T-cell (primary cell): ENCODE results near the gene MAFB. TPM values are rescaled to one million over a fixed set of nuclear protein-coding genes. Genes with fewer than 3 reads are reported as not detected.

Experiments
- ATAC-seq, 4 experiments: fragments of 200-7000 bp in 3 of 4; fragments of 150-1000 bp in 1 of 4; cut with Tn5 transposase; replicated peaks in 1 of 4; 1 replicate in 3 of 4; 2 replicates in 1 of 4; pipeline ENCODE4 v1.10.0; 2021; ENCODE audit warnings: moderate library complexity in 3 of 4, mild to moderate bottlenecking in 2 of 4, moderate number of reproducible peaks in 1 of 4
- CTCF ChIA-PET, 2 donors: fragments of 300-600 bp; sonication (Branson Sonifier 250); formaldehyde crosslinking; loops; one replicate each; lab custom pipeline; 2022; ENCODE audit warnings: antibody characterized with exemption in 2 of 2; lab: Charles Lee
- POLR2A ChIA-PET, 2 donors: fragments of 300-600 bp; sonication (Branson Sonifier 250); formaldehyde crosslinking; loops; one replicate each; lab custom pipeline; 2022; ENCODE audit warnings: antibody characterized with exemption in 2 of 2; lab: Charles Lee
- DNase-seq, 35 experiments: peaks; one replicate each; pipeline versions ENCODE4 v3.0.0 to v3.0.0-alpha.2; 2013 to 2023
- H3K27ac ChIP-seq: one replicate; pipeline ENCODE4 v1.5.1; 2013; ENCODE audit warnings: low read length
- H3K27me3 ChIP-seq, 2 experiments: replicated peaks in 1 of 2; 1 replicate in 1 of 2; 2 replicates in 1 of 2; pipeline versions ENCODE4 v1.6.1 to v1.7.0; 2013; ENCODE audit warnings: low read length in 1 of 2, mixed read lengths in 1 of 2; ENCODE audit not compliant: control insufficient read depth in 2 of 2, insufficient read depth in 2 of 2; ENCODE audit errors: extremely low read depth in 1 of 2
- H3K36me3 ChIP-seq, 2 donors: 1 replicate in 1 of 2; 2 replicates in 1 of 2; pipeline versions ENCODE4 v1.6.1 to v1.7.0; 2013; ENCODE audit warnings: low read length in 1 of 2; ENCODE audit not compliant: control insufficient read depth in 2 of 2, insufficient read depth in 1 of 2; ENCODE audit errors: extremely low read depth in 1 of 2
- H3K4me1 ChIP-seq, 2 experiments: 1 replicate in 1 of 2; 2 replicates in 1 of 2; pipeline versions ENCODE4 v1.6.1 to v1.7.0; 2013; ENCODE audit warnings: low read length in 2 of 2, mixed read lengths in 1 of 2; ENCODE audit not compliant: insufficient read depth in 2 of 2, control insufficient read depth in 1 of 2; ENCODE audit errors: extremely low read depth in 1 of 2
- H3K4me3 ChIP-seq, 2 donors: 1 replicate in 1 of 2; 2 replicates in 1 of 2; pipeline versions ENCODE4 v1.5.1 to v1.7.0; 2013; ENCODE audit warnings: mild to moderate bottlenecking in 2 of 2, low read length in 1 of 2, moderate library complexity in 1 of 2; ENCODE audit not compliant: control insufficient read depth in 1 of 2; ENCODE audit errors: extremely low read depth in 1 of 2
- H3K9me3 ChIP-seq: 2 replicates; pipeline ENCODE4 v1.7.0; 2013
- H3K27ac Mint-ChIP-seq, 2 donors: one replicate each; pipeline ENCODE4 v1.8.0; 2020 to 2021; ENCODE audit warnings: mild to moderate bottlenecking in 2 of 2, mixed read lengths in 2 of 2
- H3K27me3 Mint-ChIP-seq, 2 donors: one replicate each; pipeline ENCODE4 v1.8.0; 2021 to 2022; ENCODE audit warnings: mixed read lengths in 2 of 2
- H3K36me3 Mint-ChIP-seq: one replicate; pipeline ENCODE4 v1.8.0; 2021; ENCODE audit warnings: mixed read lengths
- H3K4me1 Mint-ChIP-seq, 3 donors: one replicate each; pipeline ENCODE4 v1.8.0; 2020 to 2022; ENCODE audit warnings: mixed read lengths in 3 of 3, mild to moderate bottlenecking in 1 of 3
- H3K4me3 Mint-ChIP-seq, 3 donors: one replicate each; pipeline ENCODE4 v1.8.0; 2020 to 2022; ENCODE audit warnings: mild to moderate bottlenecking in 3 of 3, mixed read lengths in 3 of 3, moderate library complexity in 3 of 3
- H3K9me3 Mint-ChIP-seq, 3 donors: one replicate each; pipeline ENCODE4 v1.8.0; 2020 to 2022; ENCODE audit warnings: mixed read lengths in 3 of 3
- WGBS: methylation state at CpG from one replicate; pipeline ENCODE4 v1.1.5; 2013; ENCODE audit warnings: missing lambda C conversion rate; ENCODE audit not compliant: insufficient coverage; 5-methylcytosine and 5-hydroxymethylcytosine counted together
- total RNA-seq, 35 experiments: library from RNA in 6 of 35; stranded (reverse) in 6 of 35; fragments of 120-200 nt in 1 of 35; gene quantifications; one replicate each; pipeline versions ENCODE4 v1.2.1 to v1.2.4 and lab custom pipeline; 2013 to 2026

Gene MAFB
- total RNA-seq, 5 donors from 2014 or later (not counting 1 experiment from before 2014, with no cell fraction given) = 0.23 to 0.56 (median 0.32) TPM

- ChIA-PET POLR2A (no interaction called here), CTCF (interaction anchor here in 1 of 2 donors (0.7 kb wide), 1 partner anchor 701 kb away, joined by 3 read pairs; no protein-coding TSS in a partner anchor)
- H3K4me3 ChIP-seq = no peak overlapping the region
- no peaks in the 10 kb centered on the region for H3K9me3 ChIP-seq
- no peaks in the 10 kb centered on the region for H3K4me1 ChIP-seq
- H3K27me3 Mint-ChIP-seq = peaks cover 7 to 14% of the 10 kb centered on the region in 2 donors
- H3K27ac ChIP-seq = no peak overlapping the region
- no peak overlapping the region for H3K27ac Mint-ChIP-seq
- ATAC-seq (no peak), DNase-seq (no peak)
- H3K36me3 Mint-ChIP-seq = no peaks in the 10 kb centered on the region
- no CpG with 5 or more reads among the region's 3 CpGs for WGBS
- no peaks in the 10 kb centered on the region for H3K9me3 Mint-ChIP-seq
- H3K4me3 Mint-ChIP-seq = no peak overlapping the region
- no peaks in the 10 kb centered on the region for H3K27me3 ChIP-seq
- H3K36me3 ChIP-seq = no peaks in the 10 kb centered on the region
- H3K4me1 Mint-ChIP-seq = no peaks in the 10 kb centered on the region
Measured at GRCh38 chr20:40706977-40707582, 18.0 kb upstream of the MAFB start.

GRCh38 chr20:40705413-40705812 is 16.4 kb upstream of the MAFB start:
- H3K4me3 Mint-ChIP-seq = no peak overlapping the region
- no peaks in the 10 kb centered on the region for H3K4me1 Mint-ChIP-seq
- ChIA-PET POLR2A (no interaction called here), CTCF (no interaction called here)
- Histone ChIP-seq H3K4me3 (no peak overlapping the region), H3K36me3 (no peaks in the 10 kb centered on the region), H3K27me3 (peaks cover 0 to 6% of the 10 kb centered on the region in 2 experiments), H3K4me1 (no peaks in the 10 kb centered on the region), H3K9me3 (no peaks in the 10 kb centered on the region), H3K27ac (no peak overlapping the region)
- no peaks in the 10 kb centered on the region for H3K36me3 Mint-ChIP-seq
- H3K9me3 Mint-ChIP-seq = no peaks in the 10 kb centered on the region
- H3K27ac Mint-ChIP-seq = no peak overlapping the region
- H3K27me3 Mint-ChIP-seq = peaks cover 7 to 17% of the 10 kb centered on the region in 2 donors
- DNase-seq = no peak
- WGBS = 73% methylated on average over 3 of the region's 3 CpGs
- no peak for ATAC-seq

- Histone ChIP-seq H3K36me3 (no peaks in the 10 kb centered on the region), H3K27me3 (peaks cover 0 to 7% of the 10 kb centered on the region in 2 experiments), H3K27ac (no peak overlapping the region), H3K4me3 (no peak overlapping the region), H3K9me3 (no peaks in the 10 kb centered on the region), H3K4me1 (no peaks in the 10 kb centered on the region)
- no peak for DNase-seq
- ChIA-PET POLR2A (no interaction called here), CTCF (no interaction called here)
- Mint-ChIP-seq H3K4me1 (no peaks in the 10 kb centered on the region), H3K4me3 (no peak overlapping the region), H3K36me3 (no peaks in the 10 kb centered on the region), H3K27me3 (peaks cover 7 to 17% of the 10 kb centered on the region in 2 donors), H3K27ac (no peak overlapping the region), H3K9me3 (no peaks in the 10 kb centered on the region)
- WGBS = 75% methylated on average over 3 of the region's 4 CpGs
- ATAC-seq = no peak
Measured at GRCh38 chr20:40704828-40705227, 15.8 kb upstream of the MAFB start.

GRCh38 chr20:40703975-40704530 is 15.0 kb upstream of the MAFB start:
- DNase-seq = no peak
- no peaks in the 10 kb centered on the region for H3K9me3 Mint-ChIP-seq
- no peaks in the 10 kb centered on the region for H3K4me1 Mint-ChIP-seq
- Histone ChIP-seq H3K27me3 (peaks cover 0 to 11% of the 10 kb centered on the region in 2 experiments), H3K36me3 (no peaks in the 10 kb centered on the region), H3K4me3 (no peak overlapping the region), H3K9me3 (no peaks in the 10 kb centered on the region), H3K27ac (no peak overlapping the region), H3K4me1 (no peaks in the 10 kb centered on the region)
- ChIA-PET CTCF (no interaction called here), POLR2A (no interaction called here)
- ATAC-seq = no peak
- H3K36me3 Mint-ChIP-seq = no peaks in the 10 kb centered on the region
- no peak overlapping the region for H3K27ac Mint-ChIP-seq
- 52% methylated on average over 6 of the region's 8 CpGs for WGBS
- H3K4me3 Mint-ChIP-seq = no peak overlapping the region
- H3K27me3 Mint-ChIP-seq = peaks cover 7 to 14% of the 10 kb centered on the region in 2 donors

- Mint-ChIP-seq H3K27me3 (peaks cover 14% of the 10 kb centered on the region in 2 donors), H3K36me3 (no peaks in the 10 kb centered on the region), H3K27ac (no peak overlapping the region), H3K9me3 (no peaks in the 10 kb centered on the region), H3K4me3 (no peak overlapping the region), H3K4me1 (no peaks in the 10 kb centered on the region)
- Histone ChIP-seq H3K4me3 (no peak overlapping the region), H3K36me3 (no peaks in the 10 kb centered on the region), H3K4me1 (no peaks in the 10 kb centered on the region), H3K27me3 (peaks cover 0 to 12% of the 10 kb centered on the region in 2 experiments), H3K27ac (no peak overlapping the region), H3K9me3 (no peaks in the 10 kb centered on the region)
- no peak for ATAC-seq
- ChIA-PET POLR2A (no interaction called here), CTCF (interaction anchor here in 1 of 2 donors (0.5 kb wide), 1 partner anchor 15 kb away, joined by 3 read pairs; no protein-coding TSS in a partner anchor)
- no peak for DNase-seq
- WGBS = no CpG with 5 or more reads among the region's 4 CpGs
Measured at GRCh38 chr20:40702504-40702903, 13.5 kb upstream of the MAFB start.

- peaks cover 8 to 19% of the 10 kb centered on the region in 2 experiments for H3K27me3 ChIP-seq
- ChIA-PET POLR2A (no interaction called here), CTCF (no interaction called here)
- H3K4me3 Mint-ChIP-seq = no peak overlapping the region
- DNase-seq = no peak
- no peaks in the 10 kb centered on the region for H3K36me3 Mint-ChIP-seq
- ATAC-seq = no peak
- peaks cover 32 to 39% of the 10 kb centered on the region in 2 donors for H3K27me3 Mint-ChIP-seq
- H3K4me3 ChIP-seq = no peak overlapping the region
- no peaks in the 10 kb centered on the region for H3K4me1 ChIP-seq
- H3K36me3 ChIP-seq = no peaks in the 10 kb centered on the region
- H3K9me3 ChIP-seq = no peaks in the 10 kb centered on the region
- no peaks in the 10 kb centered on the region for H3K4me1 Mint-ChIP-seq
- H3K27ac ChIP-seq = no peak overlapping the region
- H3K27ac Mint-ChIP-seq = no peak overlapping the region
- H3K9me3 Mint-ChIP-seq = no peaks in the 10 kb centered on the region
Measured at GRCh38 chr20:40698744-40699143, 9.7 kb upstream of the MAFB start.
